RWPE1 (cell line): ENCODE measurements around the gene GGA1.

ENCODE experiments used
- CTCF ChIA-PET: fragments of 350-600 bp; sonication (Branson Sonifier 250); formaldehyde crosslinking; extraction: SDS; loops from one replicate; lab custom pipeline; 2021; lab: Yijun Ruan, JAX
- POLR2A ChIA-PET: fragments of 400-600 bp; formaldehyde crosslinking; extraction: SDS; loops from one replicate; lab custom pipeline; 2020; ENCODE audit warnings: antibody characterized with exemption; ENCODE audit not compliant: low non-redundant PET; lab: Yijun Ruan, JAX
- DNase-seq: peaks from one replicate; pipeline ENCODE4 v3.0.0; 2012; ENCODE audit warnings: low spot score
- H3K27ac ChIP-seq: fragments of 450-650 bp; 2 replicates; pipeline ENCODE4 v1.5.1; 2017
- CTCF ChIP-seq: fragments of 450-650 bp; conservative IDR thresholded peaks from 2 replicates; pipeline ENCODE4 v1.5.1; 2017; ENCODE audit warnings: low read depth, mild to moderate bottlenecking

Gene GGA1

GRCh38 chr22:37638391-37639069 is 29.9 kb downstream of the GGA1 start:
- H3K27ac ChIP-seq: peak overlapping the region; percentile 73
- ChIA-PET CTCF (no interaction called here), POLR2A (no interaction called here)
- no peak for TF ChIP-seq CTCF
- DNase-seq: no peak

DNA sequence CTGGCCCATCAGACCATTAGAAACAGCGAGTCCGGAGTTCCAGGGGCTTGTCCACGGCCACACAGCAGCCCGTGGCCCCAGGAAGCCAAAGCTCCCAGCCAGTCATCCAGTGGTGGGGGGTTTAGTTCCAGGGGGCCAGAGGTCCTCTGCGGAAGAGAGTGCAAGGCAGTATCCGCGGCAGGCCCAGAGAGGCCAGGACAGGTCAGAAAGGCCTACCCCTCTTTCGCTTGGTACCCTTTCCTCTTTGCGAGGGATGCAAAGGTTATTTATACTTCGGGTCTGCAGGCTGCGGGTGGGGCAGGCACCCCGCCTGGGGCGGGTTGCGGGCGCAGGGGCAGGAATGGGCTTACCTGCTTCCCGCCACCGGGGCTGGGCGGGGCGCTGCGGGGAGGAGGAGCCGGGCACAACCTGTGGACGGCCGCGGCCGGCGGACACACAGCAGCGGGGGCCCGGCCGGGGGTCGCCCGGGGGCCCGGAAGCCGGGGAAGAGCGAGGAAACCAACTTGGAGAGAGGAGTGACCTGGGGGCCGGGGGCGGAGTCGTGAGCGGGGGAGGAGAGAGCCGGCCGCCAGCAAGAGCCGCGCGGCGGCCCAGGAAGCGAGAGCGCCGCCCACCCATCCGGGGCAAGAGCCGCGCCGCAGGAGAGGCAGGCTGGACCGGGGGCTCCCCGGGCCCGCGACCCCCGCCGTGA is 30.6 kb downstream of the GGA1 start, which contains the start of gene SH3BP1:
SH3BP1 (plus strand) TSS at position 600 of the 691 bp plus-strand sequence. CDS start 119 bp downstream, outside the sequence.
- DNase-seq: no peak
- ChIA-PET POLR2A (no interaction called here), CTCF (interaction anchor here (1.6 kb wide), 1 partner anchor 42 kb away, joined by 3 read pairs; no protein-coding TSS in a partner anchor)
- H3K27ac ChIP-seq: peak within 1 kb of the TSS; percentile 73
- no peak for TF ChIP-seq CTCF

GRCh38 chr22:37639771-37640590 is 31.3 kb downstream of the GGA1 start:
- ChIA-PET POLR2A (interaction anchor here (0.6 kb wide), 1 partner anchor 144 kb away, joined by 3 read pairs; no protein-coding TSS in a partner anchor), CTCF (interaction anchor here (0.6 to 1.6 kb wide), 2 partner anchors 41 to 96 kb away, joined by 3 read pairs; no protein-coding TSS in a partner anchor)
- peak overlapping the region; percentile 73 for H3K27ac ChIP-seq
- no peak for TF ChIP-seq CTCF
- no peak for DNase-seq

GRCh38 chr22:37640591-37641560 is 32.2 kb downstream of the GGA1 start:
- no peak for TF ChIP-seq CTCF
- CTCF ChIA-PET: interaction anchor here (0.6 to 1.6 kb wide), 4 partner anchors 17 to 382 kb away, joined by 3 to 4 read pairs (median 3); no protein-coding TSS in a partner anchor
- POLR2A ChIA-PET: no interaction called here
- no peak for DNase-seq
- peak overlapping the region; percentile 73 for H3K27ac ChIP-seq

- H3K27ac ChIP-seq: peak overlapping the region; percentile 73
- ChIA-PET CTCF (interaction anchor here (0.6 to 0.9 kb wide), 3 partner anchors 8 to 383 kb away, joined by 3 to 4 read pairs (median 3); no protein-coding TSS in a partner anchor), POLR2A (no interaction called here)
- TF ChIP-seq CTCF: no peak
- DNase-seq: no peak
These were observed 32.9 kb downstream of the GGA1 start for GRCh38 chr22:37641561-37641949.
